MV-4-11 (cell line): ENCODE measurements around the gene KDSR.

ENCODE experiments used
- DNase-seq: peaks from one replicate; lab custom pipeline; 2025; lab: John Stamatoyannopoulos, UW

The KDSR gene

GRCh38 chr18:63284173-63284799, 82.7 kb downstream of the KDSR start:
- DNase-seq = no peak

GRCh38 chr18:63283305-63284094, 83.5 kb downstream of the KDSR start:
- no peak for DNase-seq

- DNase-seq = no peak
Measured at GRCh38 chr18:63282793-63283192, 84.2 kb downstream of the KDSR start.
